NCI-H446 treated with DMSO at 0.1 percent for 48 hours (cell line): ENCODE data around the gene MARCHF11.

Experiments used
- DNase-seq: peaks from one replicate; lab custom pipeline; 2025; lab: John Stamatoyannopoulos, UW

Gene MARCHF11, protein sequence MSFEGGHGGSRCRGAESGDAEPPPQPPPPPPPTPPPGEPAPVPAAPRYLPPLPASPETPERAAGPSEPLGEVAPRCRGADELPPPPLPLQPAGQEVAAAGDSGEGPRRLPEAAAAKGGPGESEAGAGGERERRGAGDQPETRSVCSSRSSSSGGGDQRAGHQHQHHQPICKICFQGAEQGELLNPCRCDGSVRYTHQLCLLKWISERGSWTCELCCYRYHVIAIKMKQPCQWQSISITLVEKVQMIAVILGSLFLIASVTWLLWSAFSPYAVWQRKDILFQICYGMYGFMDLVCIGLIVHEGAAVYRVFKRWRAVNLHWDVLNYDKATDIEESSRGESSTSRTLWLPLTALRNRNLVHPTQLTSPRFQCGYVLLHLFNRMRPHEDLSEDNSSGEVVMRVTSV

DNA sequence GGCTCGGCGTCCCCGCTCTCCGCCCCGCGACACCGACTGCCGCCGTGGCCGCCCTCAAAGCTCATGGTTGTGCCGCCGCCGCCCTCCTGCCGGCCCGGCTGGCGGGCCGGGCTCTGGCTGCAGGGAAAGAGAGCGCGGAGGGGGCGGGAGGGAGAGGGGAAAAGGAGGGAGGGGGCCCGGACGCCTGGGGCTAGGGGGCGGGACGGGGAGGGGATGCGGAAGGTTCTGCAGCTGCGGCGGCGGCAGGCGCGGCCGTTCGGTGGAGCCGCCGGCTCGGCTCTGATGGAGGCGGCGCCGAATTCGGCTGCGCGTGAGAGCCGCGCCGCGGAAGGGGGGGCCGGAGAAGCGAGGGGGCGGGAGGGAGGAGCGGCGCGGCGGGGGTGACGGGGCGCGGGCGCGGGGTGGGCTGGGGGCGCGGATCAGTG is at the start of gene MARCHF11:
Gene MARCHF11 (minus strand): TSS at position 281 of the 425 bp plus-strand sequence. CDS start 216 bp downstream, at position 65.
- DNase-seq: no peak

DNA sequence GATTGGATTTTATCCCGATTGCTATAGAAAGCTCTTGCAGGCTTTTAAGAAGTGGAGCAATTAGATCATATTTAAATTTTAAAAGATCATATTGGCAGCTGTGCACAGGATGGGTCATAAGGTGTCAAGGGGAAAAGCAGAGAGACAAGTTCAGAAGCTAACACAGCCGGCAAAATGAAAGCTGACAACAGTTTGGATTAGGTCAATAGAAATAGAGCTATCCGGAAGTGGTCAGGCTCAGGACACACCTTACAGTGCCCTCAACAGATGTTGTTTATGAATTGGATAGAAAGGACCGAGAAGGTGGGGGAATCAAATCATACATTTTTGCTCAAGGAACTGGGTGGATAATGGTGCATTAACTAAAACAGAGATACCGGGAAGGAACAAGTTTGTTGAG is 46.3 kb upstream of the MARCHF11 start:
- no peak for DNase-seq

DNA sequence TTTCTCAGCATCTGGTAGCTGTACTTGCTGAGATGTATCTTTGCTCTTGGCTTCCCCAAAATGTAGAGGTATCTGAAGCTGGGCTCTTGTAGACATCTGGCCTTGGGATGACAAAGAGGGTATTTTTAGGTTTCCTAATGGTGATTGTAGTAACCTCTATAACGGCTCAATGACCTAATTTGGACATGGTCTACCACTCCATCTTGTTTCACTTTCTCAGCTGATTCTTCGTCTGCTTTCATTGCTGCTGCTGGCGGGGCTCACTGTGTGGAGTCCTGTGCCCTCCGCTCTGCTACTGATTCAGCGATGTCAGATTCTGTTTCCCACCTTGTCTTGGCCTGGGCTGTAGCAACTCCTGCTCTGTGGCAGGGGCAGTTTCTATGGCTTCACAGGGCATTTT is 12.7 kb upstream of the MARCHF11 start:
- no peak for DNase-seq

DNA sequence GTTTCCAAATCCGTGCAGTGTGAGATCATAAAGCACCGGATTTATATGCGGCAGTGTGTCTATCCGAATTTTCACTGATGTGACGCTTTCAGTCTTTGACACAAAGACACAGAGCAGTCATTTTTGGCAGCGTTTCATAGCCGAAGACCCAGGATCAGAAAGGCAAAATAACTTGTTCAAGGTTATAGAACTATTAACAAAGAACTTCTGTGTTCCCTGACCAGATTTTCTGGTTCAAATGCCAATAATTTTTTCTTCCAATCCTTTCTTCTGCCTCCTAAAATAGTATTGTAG is 1.1 kb upstream of the MARCHF11 start:
- no peak for DNase-seq

DNA sequence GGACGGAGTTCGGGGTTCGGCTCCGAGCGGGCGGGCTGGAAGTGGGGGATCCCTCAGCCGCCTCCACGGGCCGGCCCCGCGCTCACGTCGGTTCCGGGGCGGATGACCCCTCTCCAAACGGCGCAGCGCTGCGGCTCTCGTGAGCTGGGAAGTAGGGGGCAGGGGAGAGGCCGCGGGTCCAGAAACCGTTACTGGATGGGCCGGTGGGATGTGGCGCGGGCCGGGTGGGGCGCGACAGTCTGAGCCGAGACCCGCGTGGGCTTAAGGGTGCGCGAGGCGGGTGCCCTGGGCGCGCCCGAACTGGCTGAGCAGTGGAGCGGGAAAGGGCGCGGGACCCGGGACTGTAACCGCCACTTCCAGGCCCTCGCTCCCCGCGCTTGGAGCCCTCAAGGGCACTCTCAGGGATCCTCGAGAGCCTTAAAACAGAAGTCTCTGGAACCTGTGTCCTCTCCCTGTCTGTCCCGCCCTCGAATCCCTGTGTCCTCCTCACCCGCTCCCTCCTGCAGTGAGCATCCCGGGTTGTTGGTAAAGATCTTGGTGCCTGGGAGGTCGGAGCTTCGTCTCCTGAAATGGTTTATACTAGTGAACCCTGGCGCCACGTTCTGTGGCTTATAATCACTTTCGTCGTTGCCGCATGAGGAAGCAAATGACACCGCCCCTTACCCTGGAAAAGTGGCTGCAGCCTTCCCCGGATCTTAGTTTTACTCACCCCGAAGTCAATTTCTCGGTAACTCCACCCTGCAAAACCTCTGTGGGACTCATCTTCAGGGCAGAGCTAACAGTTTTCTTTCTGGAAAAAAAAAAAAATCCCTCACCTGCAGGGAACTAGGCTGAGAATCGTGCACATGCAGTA is 571 bp upstream of the MARCHF11 start:
- DNase-seq: no peak

DNA sequence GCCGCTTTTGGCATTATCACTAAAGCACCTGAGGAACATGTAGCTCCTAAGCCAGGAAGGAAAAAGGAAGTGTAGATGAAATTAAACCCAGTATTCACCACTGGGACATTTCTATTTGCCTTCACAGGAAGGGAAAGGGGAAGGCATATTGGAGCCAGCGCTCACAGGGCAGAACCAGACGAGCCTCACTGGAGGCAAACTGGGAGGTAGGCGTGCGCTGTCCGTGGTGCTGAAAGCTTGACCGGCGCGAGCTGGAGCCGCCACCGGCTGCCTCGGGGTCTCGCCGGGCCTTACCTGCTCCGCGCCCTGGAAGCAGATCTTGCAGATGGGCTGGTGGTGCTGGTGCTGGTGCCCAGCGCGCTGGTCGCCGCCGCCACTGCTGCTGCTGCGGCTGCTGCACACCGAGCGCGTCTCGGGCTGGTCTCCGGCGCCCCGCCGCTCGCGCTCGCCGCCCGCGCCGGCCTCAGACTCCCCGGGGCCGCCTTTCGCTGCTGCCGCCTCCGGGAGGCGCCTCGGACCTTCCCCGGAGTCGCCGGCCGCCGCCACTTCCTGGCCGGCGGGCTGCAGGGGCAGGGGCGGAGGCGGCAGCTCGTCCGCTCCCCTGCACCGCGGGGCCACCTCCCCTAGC is 732 bp downstream of the MARCHF11 start:
- DNase-seq: no peak

DNA sequence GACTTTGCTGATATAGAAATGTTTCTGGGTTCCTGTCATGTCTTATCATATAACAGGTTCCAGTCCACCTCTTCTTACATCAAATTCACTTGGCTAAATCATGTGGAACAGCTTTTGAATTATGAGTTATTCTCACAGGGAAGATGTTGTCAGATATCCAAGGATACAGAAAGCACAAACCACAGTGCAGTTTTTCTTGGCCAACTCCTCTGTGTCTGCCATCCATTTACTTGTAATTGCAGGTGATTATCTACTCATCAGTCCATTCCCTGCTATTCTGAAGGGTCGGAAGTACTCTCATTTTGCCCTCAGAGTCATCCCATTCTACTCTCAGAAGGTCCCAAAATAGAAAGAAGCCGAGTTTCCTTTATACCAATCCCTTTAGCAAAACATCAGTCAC is 10.0 kb downstream of the MARCHF11 start:
- DNase-seq: no peak

DNA sequence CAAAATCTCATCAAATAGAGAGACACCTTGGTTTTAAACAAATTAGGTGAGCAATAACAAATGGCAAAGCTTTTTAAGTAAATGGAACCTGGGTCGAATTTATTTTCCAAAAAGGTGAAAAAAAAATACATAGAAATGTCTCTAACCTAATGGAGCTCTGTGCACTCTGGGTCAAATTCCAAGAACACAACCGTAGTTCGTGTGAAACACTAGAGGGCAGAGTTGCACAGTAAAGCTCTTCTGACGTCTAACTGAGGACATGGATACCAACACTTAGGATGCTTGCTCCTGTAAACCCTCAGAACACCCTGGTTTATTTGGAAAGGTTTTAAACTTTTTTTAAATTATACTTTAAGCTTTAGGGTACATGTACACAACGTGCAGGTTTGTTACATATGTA is 18.9 kb downstream of the MARCHF11 start:
- peak; percentile 74 for DNase-seq

DNA sequence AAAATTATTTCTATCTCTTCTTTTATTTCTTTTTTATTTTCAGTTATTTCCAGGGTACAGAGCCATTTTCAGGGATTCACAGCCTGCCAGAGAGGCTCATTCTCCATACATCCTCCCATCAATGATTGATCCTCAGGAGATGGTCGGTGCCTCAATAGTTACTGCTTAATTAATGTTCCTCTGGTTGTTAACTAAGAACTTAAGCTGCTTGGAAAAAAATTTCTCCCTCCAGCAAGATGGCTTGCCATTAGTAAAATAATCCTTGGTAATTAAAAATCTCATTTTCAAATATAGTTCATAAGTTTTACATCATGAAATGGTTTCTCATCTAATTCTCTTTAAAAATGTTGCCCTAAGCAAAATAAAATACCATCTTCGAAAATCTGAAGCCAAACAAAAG is 20.0 kb downstream of the MARCHF11 start:
- DNase-seq: no peak

DNA sequence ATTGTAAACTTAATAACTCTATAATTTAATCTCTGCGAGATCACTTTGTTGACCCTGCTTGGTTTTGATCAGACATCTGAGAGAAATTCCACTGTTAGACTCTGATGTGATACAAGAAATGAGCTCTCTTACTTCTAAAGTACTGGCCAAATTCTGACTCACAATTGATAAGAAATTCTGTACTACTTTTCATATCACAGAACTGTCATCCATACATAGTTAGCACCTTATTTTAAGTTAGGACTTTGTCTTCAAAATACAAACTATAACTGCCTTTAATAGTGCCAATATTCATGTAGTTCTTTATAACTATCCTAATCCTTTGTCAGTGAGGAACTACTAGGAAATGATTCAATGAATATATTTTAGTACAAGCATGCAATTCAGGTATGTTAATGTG is 23.4 kb downstream of the MARCHF11 start:
- DNase-seq: no peak

DNA sequence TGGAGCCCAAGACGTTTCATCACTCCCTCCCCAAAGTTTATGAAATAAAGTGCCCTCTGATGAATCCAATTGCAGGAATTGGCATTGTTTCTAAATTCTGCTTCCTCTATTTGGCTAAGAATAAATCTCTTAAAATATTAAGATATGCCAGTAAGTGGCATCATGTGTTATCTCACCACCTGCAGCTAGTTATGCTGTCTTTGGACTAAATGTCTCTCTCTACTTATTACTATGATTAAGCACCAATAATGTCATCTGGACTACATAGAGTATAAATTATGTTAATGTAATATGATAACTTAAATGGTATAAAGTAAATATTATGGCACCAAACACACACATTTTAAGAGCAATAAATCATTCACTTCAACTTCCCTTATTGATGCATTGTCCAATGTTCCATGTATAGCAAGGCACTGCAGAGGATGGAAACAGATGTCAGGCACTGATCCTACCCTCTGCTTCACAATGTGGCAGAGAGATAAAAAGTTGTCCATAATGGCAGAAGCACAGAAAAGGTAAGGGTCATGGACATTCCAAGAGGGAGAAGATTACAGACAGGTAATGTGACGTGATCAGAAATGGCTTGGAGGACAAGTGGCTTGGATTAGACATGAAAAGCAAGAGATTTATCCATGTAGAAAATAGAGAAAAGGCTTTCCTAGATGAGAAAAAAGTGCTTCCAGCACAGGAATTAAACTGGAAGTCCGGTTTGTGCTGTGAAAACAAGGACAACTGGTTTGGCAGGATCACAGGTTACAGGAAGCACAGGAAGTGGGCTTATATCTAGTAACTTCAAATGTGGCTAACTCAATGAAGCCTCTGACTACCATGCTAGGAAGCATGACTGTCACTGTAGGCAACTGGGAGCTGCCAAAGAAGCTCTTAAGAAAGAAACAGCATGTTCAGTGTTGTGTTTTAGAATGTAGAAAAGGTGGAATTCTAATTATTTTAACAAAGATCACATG is 26.7 kb downstream of the MARCHF11 start:
- DNase-seq: no peak

DNA sequence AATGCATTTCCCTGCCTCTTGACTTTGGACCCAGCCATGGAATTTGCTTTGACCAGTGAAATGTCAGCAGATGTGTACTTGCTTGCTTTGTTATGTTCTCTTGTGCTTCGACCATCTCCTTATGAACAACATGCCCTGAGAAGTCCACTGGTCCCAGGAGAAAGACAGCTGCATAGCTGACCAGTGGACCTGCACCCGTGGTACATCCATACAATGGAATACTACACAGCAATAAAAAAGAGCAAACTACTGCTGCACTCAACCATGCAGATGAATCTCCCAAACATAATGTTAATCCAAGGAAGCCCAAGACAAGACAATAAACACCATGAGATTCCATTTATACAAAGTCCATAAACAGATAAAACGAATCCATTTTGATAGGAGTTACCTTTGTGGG is 30.0 kb downstream of the MARCHF11 start:
- DNase-seq: no peak

DNA sequence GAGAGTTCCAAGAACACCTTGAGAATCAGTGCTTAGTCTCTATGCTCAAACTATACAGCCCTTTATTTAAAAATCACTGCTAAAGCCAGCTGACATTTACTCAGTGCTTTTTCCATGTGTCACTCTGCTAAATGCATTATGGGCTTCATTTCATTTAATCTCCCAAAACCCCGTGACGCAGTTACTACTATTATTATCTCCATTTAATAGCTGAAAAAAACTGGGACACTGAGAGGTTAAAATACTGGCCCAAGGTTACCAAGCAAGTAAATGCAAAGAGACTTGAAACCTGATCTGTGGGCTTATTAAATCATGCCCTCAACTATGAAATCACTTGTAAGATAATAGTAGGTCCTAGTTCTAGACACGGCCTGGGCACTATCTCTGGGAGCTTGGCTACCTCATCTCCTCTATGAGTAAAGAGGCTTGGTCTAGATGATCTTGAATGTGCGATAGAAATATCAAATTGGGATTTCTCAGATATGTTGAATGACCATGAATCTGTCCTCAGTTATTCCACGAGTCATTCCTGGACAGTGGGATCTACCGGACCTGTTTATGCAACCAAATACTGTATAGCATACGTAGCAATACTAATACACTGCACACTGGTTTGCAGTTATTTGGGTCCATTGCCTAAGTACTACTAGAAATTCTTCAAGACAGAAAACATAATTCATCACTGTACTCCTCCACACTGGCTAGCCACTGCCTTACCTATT is 32.3 kb downstream of the MARCHF11 start:
- no peak for DNase-seq

DNA sequence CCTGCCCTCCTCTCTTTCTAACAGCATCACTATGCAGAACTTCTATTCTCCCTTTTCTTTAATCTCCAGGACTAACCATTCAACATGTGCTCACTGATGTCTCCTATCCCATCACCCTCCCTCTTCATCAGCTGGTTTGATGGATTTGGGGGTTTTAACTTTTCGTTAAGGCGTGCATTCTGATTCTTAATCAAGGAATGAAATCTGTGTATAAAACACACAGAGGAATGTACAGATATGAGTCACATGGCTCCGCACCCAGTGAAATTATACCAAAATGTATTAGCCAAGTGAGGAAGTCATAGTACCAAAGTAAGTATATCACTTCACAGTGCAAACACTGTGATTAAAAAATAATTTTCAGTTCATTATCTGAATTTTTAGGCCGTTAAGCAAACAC is 35.2 kb downstream of the MARCHF11 start:
- no peak for DNase-seq

DNA sequence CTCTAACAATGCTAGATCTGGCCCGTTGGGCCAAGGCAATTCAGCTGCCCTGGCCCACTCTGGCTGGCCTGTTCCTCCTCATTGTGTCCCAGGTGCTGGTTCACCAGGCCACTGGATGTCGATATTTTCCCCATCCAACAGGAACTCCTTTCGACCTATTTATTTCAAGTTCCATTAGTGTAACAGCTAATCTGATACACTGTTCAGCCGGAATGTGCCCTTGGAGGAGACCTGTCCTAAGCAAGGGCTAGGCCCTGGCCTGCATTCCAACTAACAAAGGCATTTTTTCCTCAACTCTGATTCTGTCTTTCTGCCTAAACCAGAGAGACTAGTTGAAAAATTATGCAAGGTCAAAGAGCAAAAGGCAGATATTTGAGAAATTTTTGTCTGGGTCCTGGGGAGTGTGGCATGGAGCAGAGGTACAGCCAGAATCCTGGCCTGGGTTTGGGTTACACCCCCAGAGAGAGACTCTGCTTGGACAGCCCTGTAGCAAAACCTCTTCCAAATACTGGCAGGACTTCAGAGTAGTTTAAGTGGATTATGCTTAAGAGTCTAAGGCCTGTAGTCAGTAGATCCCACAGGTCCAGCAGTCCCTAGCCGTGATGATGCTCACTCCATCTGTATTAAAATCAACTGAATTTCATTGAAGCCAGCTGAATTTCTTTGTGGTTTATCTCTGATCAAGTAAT is 36.1 kb downstream of the MARCHF11 start:
- DNase-seq: no peak

DNA sequence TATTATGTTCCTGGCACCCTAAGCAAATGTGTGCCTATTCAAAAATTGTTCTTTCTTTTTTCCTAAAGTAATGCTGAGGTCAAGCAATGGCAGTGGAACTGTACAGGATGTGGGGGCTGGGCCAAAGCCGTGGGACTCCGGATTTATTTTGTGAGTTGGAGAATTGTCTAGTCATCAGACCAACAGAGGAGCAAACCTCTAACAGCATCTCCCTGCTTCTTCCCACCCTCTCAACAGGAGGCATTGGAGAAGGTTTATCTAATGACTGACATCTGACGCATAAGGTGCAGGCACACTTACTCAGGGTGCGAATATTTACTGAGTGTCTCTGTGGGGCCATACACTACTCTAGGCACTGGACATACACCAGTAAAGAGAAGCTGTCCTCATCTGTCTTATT is 38.6 kb downstream of the MARCHF11 start:
- no peak for DNase-seq

DNA sequence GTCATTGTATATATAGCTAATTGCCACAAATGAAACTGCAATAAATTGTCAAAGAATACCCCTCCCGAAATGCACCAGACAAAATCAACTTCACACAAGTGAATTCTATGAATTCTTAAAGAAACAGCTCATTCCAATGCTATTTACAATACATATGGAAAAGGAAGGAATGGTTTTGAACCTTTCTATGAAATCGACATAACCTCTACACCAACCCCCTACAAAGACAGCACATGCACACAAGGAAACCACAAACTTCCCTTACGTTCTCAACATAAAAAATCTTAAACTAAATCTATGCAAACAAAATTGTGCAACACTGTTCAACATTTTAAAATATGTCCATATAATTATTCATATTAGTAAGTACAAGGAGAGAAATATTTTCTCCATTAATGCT is 39.2 kb downstream of the MARCHF11 start:
- no peak for DNase-seq

DNA sequence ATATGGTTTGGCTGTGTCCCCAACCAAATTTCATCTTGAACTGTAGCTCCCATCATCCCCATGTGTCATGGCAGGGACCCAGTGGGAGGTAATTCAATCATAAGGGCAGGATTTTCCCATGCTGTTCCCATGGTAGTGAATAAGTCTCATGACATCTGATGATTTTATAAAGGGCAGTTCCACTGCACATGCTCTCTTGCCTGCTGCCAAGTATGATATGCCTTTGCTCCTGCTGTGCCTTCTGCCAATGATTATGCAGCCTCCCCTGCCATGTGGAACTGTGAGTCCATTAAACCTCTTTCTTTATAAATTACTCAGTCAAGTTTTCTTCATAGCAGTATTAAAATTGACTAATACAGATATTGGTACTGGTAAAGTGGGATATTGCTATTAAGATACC is 42.4 kb downstream of the MARCHF11 start:
- no peak for DNase-seq

DNA sequence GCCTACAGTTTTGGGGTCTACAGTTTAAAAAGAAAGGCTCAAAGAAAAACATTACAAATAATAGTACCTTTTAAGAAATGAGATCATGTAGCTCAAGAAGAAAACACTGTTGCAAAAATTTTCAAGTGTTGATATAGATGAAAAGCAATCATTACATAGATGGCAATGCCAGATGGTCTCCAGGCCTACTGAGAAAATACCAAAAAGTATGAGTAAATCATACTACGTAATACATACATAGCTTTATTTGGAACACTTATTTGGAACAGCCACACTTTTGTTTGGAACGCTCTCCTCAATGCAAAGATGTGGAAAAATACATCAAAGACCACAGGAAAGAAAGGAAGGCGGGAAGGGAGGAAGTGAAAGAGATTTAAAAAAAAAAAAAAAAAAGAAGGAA is 44.1 kb downstream of the MARCHF11 start:
- no peak for DNase-seq

DNA sequence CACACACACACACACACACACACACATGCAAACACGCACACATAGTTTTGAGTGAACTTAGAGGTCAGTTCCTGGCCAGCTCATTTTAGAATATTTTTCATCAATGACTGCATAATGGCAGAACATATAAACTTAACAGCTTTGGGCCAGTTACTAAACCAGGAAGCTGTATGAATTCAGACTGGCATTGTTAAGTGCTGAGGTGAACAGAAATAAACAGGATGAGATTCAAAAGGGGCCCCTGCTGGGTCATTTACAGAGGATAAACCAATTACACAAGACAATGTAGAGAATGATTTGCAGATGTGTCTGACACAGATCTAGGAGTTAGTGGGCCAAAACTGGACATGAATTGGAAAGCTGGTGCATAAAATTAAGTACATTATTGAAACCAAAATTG is 44.6 kb downstream of the MARCHF11 start:
- DNase-seq: no peak

DNA sequence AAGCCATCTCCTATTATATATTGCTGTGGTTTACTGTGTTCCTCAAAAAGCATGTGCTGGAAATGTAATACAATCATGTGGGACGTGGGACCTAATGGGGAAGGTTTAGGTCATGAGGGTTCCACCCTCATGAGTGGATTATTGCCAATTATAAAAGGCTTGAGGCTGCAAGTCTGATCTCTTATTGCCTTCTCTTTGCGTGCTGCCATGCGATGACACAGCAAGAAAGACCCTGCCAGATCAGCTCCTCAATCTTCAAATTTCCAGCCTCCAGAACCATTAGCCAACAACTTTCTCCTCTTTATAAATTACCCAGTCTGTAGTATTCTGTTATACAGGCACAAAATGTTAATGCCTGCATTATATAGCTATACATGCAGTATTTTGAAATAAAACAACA is 45.4 kb downstream of the MARCHF11 start:
- DNase-seq: no peak
